Thyroid gland (tissue), 4 donors: ENCODE results near the gene MAP1LC3B.
A peak's percentile ranks its signal among the peaks of the same experiment; 100 is the strongest.

Source experiments
- CTCF ChIP-seq, 6 experiments: fragments of 200-600 bp in 3 of 6; fragments of 450-650 bp in 3 of 6; sonication (generic) in 3 of 6; IDR thresholded peaks; one replicate each; pipeline ENCODE4 v1.5.1; 2016 to 2019; ENCODE audit warnings: antibody characterized with exemption in 6 of 6, mild to moderate bottlenecking in 2 of 6, inconsistent platforms in 1 of 6, moderate library complexity in 1 of 6
- POLR2A ChIP-seq, 2 donors: fragments of 450-650 bp; IDR thresholded peaks; one replicate each; pipeline ENCODE4 v1.6.1; 2017; ENCODE audit warnings: antibody characterized with exemption in 2 of 2, mild to moderate bottlenecking in 2 of 2, moderate library complexity in 1 of 2

GRCh38 chr16:87416826-87417527 lies 24.8 kb downstream of the MAP1LC3B start:
- TF ChIP-seq CTCF (IDR thresholded peaks at IDR 0.05) (peak; percentile 21 to 60 (median 46)), POLR2A (IDR thresholded peaks at IDR 0.05) (no peak)
